Heart left ventricle (tissue), 13 donors: Measurements from ENCODE around the gene PAX2.

Experiments
- POLR2A ChIP-seq, 2 donors: fragments of 450-650 bp; IDR thresholded peaks; one replicate each; pipeline ENCODE4 v1.6.1; 2017; ENCODE audit warnings: antibody characterized with exemption in 2 of 2, mild to moderate bottlenecking in 2 of 2, moderate library complexity in 2 of 2
- TF ChIP-seq, protein P1 (sequence below), 12 donors: fragments of 200-600 bp; sonication (generic) in 4 of 12; IDR thresholded peaks; one replicate each; pipeline versions ENCODE4 v1.5.0 to v1.8.0; 2018 to 2022; ENCODE audit warnings: antibody characterized with exemption in 12 of 12, mild to moderate bottlenecking in 5 of 12
- donor health status: ischemic (EF 13 %, LVEDD 7.1; RV severe dilation, severe dysfunction).
- donor health status: DM: no; HTN: yes; CAD: no.
- donor health status: DM: no; HTN: no; CAD: no.
- donor health status: ischemic (EF 25% LVEDD 6.9; RV normal size, moderate dysfunction).
- donor health status: ischemic (EF 25% LVEDD 5.7; RV mildly dilated, moderate dysfunction).
- donor health status: ischemic (EF 35%, LVEDD 5.7; RV mildly dilated, moderate dysfunction).
- donor health status: nonischemic (EF 11% LVEDD 7.7; RV severe dilation, severe dysfunction).
- donor health status: DM: yes; HTN: yes; CAD: no.
- donor health status: PGD.
- donor health status: ischemic (EF 29% LVEDD 5.4; RV normal size, mild dysfunction).
- donor health status: nonischemic (EF 23%, LVEDD 6.1; RV moderate dilation, normal function).

DNA sequence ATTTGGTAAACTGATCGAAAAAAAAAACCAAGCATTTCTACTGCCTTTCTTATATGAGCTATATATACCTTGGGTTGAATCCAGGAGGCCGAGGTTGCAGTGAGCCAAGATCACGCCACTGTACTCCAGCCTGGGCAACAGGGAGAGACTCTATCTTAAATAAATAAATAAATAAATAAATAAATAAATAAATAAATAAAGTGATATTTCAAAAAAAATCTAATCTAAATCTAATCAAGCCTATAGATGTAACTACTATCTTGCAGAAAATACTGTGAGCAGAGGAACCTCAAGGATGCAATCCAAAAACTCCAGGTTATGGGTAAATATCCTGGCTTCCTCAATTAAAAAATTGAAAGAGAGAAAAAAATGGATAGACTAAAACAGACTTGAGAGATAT, 96.1 kb downstream of the PAX2 start:
- TF ChIP-seq, protein P1, sequence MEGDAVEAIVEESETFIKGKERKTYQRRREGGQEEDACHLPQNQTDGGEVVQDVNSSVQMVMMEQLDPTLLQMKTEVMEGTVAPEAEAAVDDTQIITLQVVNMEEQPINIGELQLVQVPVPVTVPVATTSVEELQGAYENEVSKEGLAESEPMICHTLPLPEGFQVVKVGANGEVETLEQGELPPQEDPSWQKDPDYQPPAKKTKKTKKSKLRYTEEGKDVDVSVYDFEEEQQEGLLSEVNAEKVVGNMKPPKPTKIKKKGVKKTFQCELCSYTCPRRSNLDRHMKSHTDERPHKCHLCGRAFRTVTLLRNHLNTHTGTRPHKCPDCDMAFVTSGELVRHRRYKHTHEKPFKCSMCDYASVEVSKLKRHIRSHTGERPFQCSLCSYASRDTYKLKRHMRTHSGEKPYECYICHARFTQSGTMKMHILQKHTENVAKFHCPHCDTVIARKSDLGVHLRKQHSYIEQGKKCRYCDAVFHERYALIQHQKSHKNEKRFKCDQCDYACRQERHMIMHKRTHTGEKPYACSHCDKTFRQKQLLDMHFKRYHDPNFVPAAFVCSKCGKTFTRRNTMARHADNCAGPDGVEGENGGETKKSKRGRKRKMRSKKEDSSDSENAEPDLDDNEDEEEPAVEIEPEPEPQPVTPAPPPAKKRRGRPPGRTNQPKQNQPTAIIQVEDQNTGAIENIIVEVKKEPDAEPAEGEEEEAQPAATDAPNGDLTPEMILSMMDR (IDR thresholded peaks at IDR 0.05) = no peak
- TF ChIP-seq POLR2A (IDR thresholded peaks at IDR 0.05) = no peak
